Measurements from ENCODE around the gene RING1. TPM values are rescaled to one million over a fixed set of nuclear protein-coding genes. Genes with fewer than 3 reads are reported as not detected.

Gene RING1
- total and polyA plus RNA-seq, 2 experiments from 2014 or later, result 6.4 to 16.0 TPM

GRCh38 chr6:33171880-33172687 lies 36.2 kb upstream of the RING1 start (continued):
- TF ChIP-seq CTCF (conservative IDR thresholded peaks at IDR 0.05; ENCODE audit: low read depth in 2 of 2), result no peak
- no peak for TF ChIP-seq ZNF331 (CRISPR knock-in tag; IDR thresholded peaks at IDR 0.05; ENCODE audit: low read depth)
- no peak for TF ChIP-seq POLR2AphosphoS5 (IDR thresholded peaks at IDR 0.05; ENCODE audit: low read depth)
- no peak for TF ChIP-seq ZNF114 (CRISPR knock-in tag; IDR thresholded peaks at IDR 0.05)
- TF ChIP-seq NANOG (IDR thresholded peaks at IDR 0.05; ENCODE audit: borderline replicate concordance), result no peak

GRCh38 chr6:33172688-33173534 lies 35.4 kb upstream of the RING1 start:
- Histone ChIP-seq H3F3A (replicated peaks; ENCODE audit: low read depth) (no peaks in the 10 kb centered on the region), H3K27ac (ENCODE audit: low read depth) (no peak overlapping the region), H3K27me3 (ENCODE audit: insufficient read depth) (no peaks in the 10 kb centered on the region), H2AFZ (peak overlapping the region; percentile 66; the same call in 1 of the 2 replicates), H3K4me3 (no peak overlapping the region), H3K9me2 (ENCODE audit: insufficient read depth) (no peaks in the 10 kb centered on the region), H3K4me1 (ENCODE audit: insufficient read depth) (no peaks in the 10 kb centered on the region; the same call in 1 of the 2 replicates), H4K20me1 (replicated peaks; ENCODE audit: insufficient read depth) (no peaks in the 10 kb centered on the region), H3K79me2 (replicated peaks; ENCODE audit: insufficient read depth) (no peaks in the 10 kb centered on the region), H3K36me3 (ENCODE audit: insufficient read depth) (no peaks in the 10 kb centered on the region), H3K4me2 (no peak overlapping the region)
- no peaks in the 10 kb centered on the region for H3K36me3 Mint-ChIP-seq (ENCODE audit: low read depth)
- ATAC-seq (peak; percentile 84), DNase-seq (ENCODE audit: low spot score) (peak; percentile 89)
- no peak overlapping the region for H3K4me3 Mint-ChIP-seq
- peaks cover 6% of the 10 kb centered on the region for H3K4me1 Mint-ChIP-seq
- peaks cover 13% of the 10 kb centered on the region for H3K27me3 Mint-ChIP-seq (ENCODE audit: insufficient read depth, low read depth, poor library complexity)
- TF ChIP-seq NANOG (IDR thresholded peaks at IDR 0.05; ENCODE audit: borderline replicate concordance), result no peak
- peak; percentile 82 to 92 for TF ChIP-seq CTCF (conservative IDR thresholded peaks at IDR 0.05; ENCODE audit: low read depth in 2 of 2)
- H3K27ac Mint-ChIP-seq, result no peak overlapping the region
- H3K9me3 Mint-ChIP-seq, result no peaks in the 10 kb centered on the region; the same call in 1 of the 3 replicates

Data from GM23338 (cell line).